ENCODE results near the gene BMPR2. TPM values are rescaled to one million over a fixed set of nuclear protein-coding genes. Genes with fewer than 3 reads are reported as not detected.
A peak's percentile ranks its signal among the peaks of the same experiment; 100 is the strongest.

BMPR2 gene
- polyA plus RNA-seq, 1 donor (not counting 4 experiments of a cell fraction or from before 2014, with no cell fraction given), result 31.9 TPM

DNA sequence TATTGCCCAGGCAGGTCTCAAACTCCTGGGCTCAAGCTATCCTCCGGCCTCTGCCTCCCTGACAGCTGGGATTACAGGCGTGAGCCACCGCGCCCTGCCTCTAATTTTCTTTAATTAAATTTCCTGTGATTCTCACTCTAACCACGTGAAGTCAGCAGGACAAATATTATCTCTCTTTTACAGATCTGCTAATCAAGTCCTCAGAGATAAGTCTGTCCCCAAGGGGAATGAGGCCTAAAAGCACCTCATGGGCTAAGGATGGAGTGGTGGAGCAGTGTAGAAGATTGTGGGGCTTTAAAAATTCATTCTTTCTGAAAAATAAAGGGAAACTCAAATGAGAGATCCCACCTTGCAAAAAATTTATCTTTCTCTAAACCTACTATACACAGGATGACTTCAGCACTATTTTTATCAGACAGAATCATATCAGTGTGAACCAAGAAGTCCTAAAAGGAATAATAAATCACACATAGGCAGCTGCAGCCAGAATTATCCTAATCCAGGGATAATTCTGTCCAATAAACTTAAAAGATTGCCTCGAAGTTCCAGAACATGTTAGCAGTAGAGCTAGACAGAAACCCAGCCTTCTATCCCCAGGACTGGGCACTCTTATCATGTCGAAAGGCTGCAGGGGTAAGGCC is 38.3 kb upstream of the BMPR2 start:
- peaks cover 10% of the 10 kb centered on the region for H3K4me1 ChIP-seq (ENCODE audit: control insufficient read depth, extremely low read depth, insufficient read depth, low read length)
- DNase-seq (ENCODE audit: low read depth, low spot score), result no peak
- H3K79me2 ChIP-seq (ENCODE audit: control insufficient read depth, insufficient read depth, low read length), result no peaks in the 10 kb centered on the region
- TF ChIP-seq, protein P1, sequence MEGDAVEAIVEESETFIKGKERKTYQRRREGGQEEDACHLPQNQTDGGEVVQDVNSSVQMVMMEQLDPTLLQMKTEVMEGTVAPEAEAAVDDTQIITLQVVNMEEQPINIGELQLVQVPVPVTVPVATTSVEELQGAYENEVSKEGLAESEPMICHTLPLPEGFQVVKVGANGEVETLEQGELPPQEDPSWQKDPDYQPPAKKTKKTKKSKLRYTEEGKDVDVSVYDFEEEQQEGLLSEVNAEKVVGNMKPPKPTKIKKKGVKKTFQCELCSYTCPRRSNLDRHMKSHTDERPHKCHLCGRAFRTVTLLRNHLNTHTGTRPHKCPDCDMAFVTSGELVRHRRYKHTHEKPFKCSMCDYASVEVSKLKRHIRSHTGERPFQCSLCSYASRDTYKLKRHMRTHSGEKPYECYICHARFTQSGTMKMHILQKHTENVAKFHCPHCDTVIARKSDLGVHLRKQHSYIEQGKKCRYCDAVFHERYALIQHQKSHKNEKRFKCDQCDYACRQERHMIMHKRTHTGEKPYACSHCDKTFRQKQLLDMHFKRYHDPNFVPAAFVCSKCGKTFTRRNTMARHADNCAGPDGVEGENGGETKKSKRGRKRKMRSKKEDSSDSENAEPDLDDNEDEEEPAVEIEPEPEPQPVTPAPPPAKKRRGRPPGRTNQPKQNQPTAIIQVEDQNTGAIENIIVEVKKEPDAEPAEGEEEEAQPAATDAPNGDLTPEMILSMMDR (optimal IDR thresholded peaks at IDR 0.05 in 1 of 3, IDR thresholded peaks at IDR 0.05 in 1 of 3, conservative IDR thresholded peaks at IDR 0.05 in 1 of 3; ENCODE audit: extremely low read depth in 1 of 3, insufficient read depth in 2 of 3, low read length in 3 of 3), result no peak
- no peak for TF ChIP-seq EZH2 (IDR thresholded peaks at IDR 0.05; ENCODE audit: low read length)
- no peaks in the 10 kb centered on the region for H3K9me1 ChIP-seq (ENCODE audit: control insufficient read depth, extremely low read depth, insufficient read depth, low read length)
- dilution Hi-C loops (cut with MboI; ENCODE audit: extremely low pct_ligation_motif_present, low sequenced_read_pairs), result no loop called here
- H3K27ac ChIP-seq (ENCODE audit: control insufficient read depth, insufficient read depth, low read length), result no peak overlapping the region
- H3K36me3 ChIP-seq (ENCODE audit: control insufficient read depth in 2 of 2, extremely low read depth in 1 of 2, insufficient read depth in 2 of 2, low read length in 2 of 2), result no peaks in the 10 kb centered on the region
- H2AFZ ChIP-seq (ENCODE audit: control insufficient read depth, low read length), result no peak overlapping the region
- H4K20me1 ChIP-seq (ENCODE audit: control insufficient read depth, extremely low read depth, insufficient read depth, low read length), result peaks cover 4% of the 10 kb centered on the region
- no peaks in the 10 kb centered on the region for H3K9me3 ChIP-seq (ENCODE audit: control insufficient read depth, low read depth, low read length)
- H3K4me2 ChIP-seq (ENCODE audit: control insufficient read depth, extremely low read depth, insufficient read depth, low read depth, low read length), result no peak overlapping the region
- H3K9ac ChIP-seq (ENCODE audit: control insufficient read depth, extremely low read depth, insufficient read depth, low read length), result no peak overlapping the region
- no peak for FAIRE-seq
- H3K4me3 ChIP-seq (ENCODE audit: control insufficient read depth in 2 of 3, extremely low read depth in 1 of 3, insufficient read depth in 2 of 3, low read depth in 1 of 3, low read length in 3 of 3), result no peak overlapping the region
- no peaks in the 10 kb centered on the region for H3K27me3 ChIP-seq (ENCODE audit: control insufficient read depth, extremely low read depth, insufficient read depth, low read length)

DNA sequence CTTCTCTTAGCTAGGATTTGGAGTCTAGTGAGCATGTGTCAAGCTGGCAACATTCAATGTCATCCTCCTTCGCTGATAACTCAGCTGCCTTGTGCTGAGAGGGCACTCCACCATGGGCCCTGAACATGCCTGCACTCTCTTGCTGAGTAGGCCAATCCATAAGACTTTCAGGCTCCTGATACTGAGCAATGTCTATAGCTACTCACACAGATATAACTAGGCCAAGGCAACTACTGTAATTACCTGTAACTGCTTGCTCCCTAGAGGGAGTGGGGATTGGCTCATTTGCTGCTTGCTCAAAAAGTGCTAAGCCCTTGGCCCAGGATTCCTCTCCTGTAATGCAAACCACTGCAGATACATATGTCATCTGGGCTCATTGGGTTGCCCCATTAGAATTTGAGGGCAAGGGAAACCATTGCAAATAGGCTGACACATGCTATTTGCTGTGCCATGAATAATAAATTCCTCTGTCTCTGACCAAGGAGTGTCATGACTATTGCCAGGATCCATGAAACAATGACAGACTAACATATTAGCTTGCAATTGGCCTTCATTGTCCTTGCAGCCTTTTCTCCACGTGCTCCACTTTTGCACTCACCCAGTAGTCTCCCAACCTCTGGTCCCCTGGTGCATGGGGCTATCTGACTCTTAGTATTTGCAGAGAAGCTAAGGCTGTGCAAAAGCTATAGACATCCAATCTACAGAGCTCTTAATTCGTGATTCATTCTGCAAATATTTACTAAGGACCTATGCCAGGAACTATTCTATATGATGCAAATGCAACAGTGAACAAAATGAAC is 36.9 kb upstream of the BMPR2 start:
- H2AFZ ChIP-seq (ENCODE audit: control insufficient read depth, low read length), result no peak overlapping the region

More for the DNA sequence above, 36.9 kb upstream of the BMPR2 start:
- Histone ChIP-seq H3K4me2 (ENCODE audit: control insufficient read depth, extremely low read depth, insufficient read depth, low read depth, low read length) (no peak overlapping the region), H3K9me3 (ENCODE audit: control insufficient read depth, low read depth, low read length) (no peaks in the 10 kb centered on the region), H3K4me3 (ENCODE audit: control insufficient read depth in 2 of 3, extremely low read depth in 1 of 3, insufficient read depth in 2 of 3, low read depth in 1 of 3, low read length in 3 of 3) (no peak overlapping the region), H3K27me3 (ENCODE audit: control insufficient read depth, extremely low read depth, insufficient read depth, low read length) (no peaks in the 10 kb centered on the region), H3K36me3 (ENCODE audit: control insufficient read depth in 2 of 2, extremely low read depth in 1 of 2, insufficient read depth in 2 of 2, low read length in 2 of 2) (no peaks in the 10 kb centered on the region), H3K9me1 (ENCODE audit: control insufficient read depth, extremely low read depth, insufficient read depth, low read length) (no peaks in the 10 kb centered on the region), H3K27ac (ENCODE audit: control insufficient read depth, insufficient read depth, low read length) (no peak overlapping the region), H3K79me2 (ENCODE audit: control insufficient read depth, insufficient read depth, low read length) (no peaks in the 10 kb centered on the region), H3K4me1 (ENCODE audit: control insufficient read depth, extremely low read depth, insufficient read depth, low read length) (peaks cover 15% of the 10 kb centered on the region), H4K20me1 (ENCODE audit: control insufficient read depth, extremely low read depth, insufficient read depth, low read length) (peaks cover 4% of the 10 kb centered on the region), H3K9ac (ENCODE audit: control insufficient read depth, extremely low read depth, insufficient read depth, low read length) (no peak overlapping the region)
- TF ChIP-seq, protein P1 (optimal IDR thresholded peaks at IDR 0.05 in 1 of 3, IDR thresholded peaks at IDR 0.05 in 1 of 3, conservative IDR thresholded peaks at IDR 0.05 in 1 of 3; ENCODE audit: extremely low read depth in 1 of 3, insufficient read depth in 2 of 3, low read length in 3 of 3), result no peak
- TF ChIP-seq EZH2 (IDR thresholded peaks at IDR 0.05; ENCODE audit: low read length), result no peak
- FAIRE-seq, result peak; percentile 34
- DNase-seq (ENCODE audit: low read depth, low spot score), result no peak
- dilution Hi-C loops (cut with MboI; ENCODE audit: extremely low pct_ligation_motif_present, low sequenced_read_pairs), result no loop called here

All from keratinocyte (primary cell).